Measurements from ENCODE around the gene MYG1. TPM values are rescaled to one million over a fixed set of nuclear protein-coding genes. Genes with fewer than 3 reads are reported as not detected.
"Not testable (repeated sequence)": the region's sequence is repeated elsewhere in the genome, so short reads cannot be mapped to it uniquely, and the experiment has no call there.

MYG1 gene
- total and polyA plus RNA-seq, 4 donors = 31.4 to 93.5 (median 79.7) TPM

GRCh38 chr12:53279888-53280498 lies 19.5 kb upstream of the MYG1 start:
- DNase-seq (ENCODE audit: low read depth in 4 of 6, low spot score in 6 of 6) = no peak
- Histone ChIP-seq H3K4me3 (ENCODE audit: low read depth, low read length) (no peak overlapping the region), H3K9me3 (ENCODE audit: control insufficient read depth, insufficient read depth, low read length) (no peaks in the 10 kb centered on the region), H3K4me1 (ENCODE audit: control insufficient read depth, insufficient read depth, low read length) (no peaks in the 10 kb centered on the region), H3K27me3 (ENCODE audit: control insufficient read depth, insufficient read depth, low read length) (no peaks in the 10 kb centered on the region), H3K27ac (ENCODE audit: low read depth, low read length) (no peak overlapping the region), H3K36me3 (ENCODE audit: control insufficient read depth, insufficient read depth, low read length) (peaks cover 26% of the 10 kb centered on the region)
- 97% methylated on average over 6 of the region's 9 CpGs for WGBS (ENCODE audit: insufficient coverage)

GRCh38 chr12:53286448-53286847 lies 13.0 kb upstream of the MYG1 start:
- H3K4me3 ChIP-seq (ENCODE audit: low read depth, low read length) = no peak overlapping the region
- no peaks in the 10 kb centered on the region for H3K9me3 ChIP-seq (ENCODE audit: control insufficient read depth, insufficient read depth, low read length)
- no peaks in the 10 kb centered on the region for H3K4me1 ChIP-seq (ENCODE audit: control insufficient read depth, insufficient read depth, low read length)
- WGBS (ENCODE audit: insufficient coverage) = 93% methylated on average over 7 of the region's 9 CpGs
- H3K27ac ChIP-seq (ENCODE audit: low read depth, low read length) = no peak overlapping the region
- peaks cover 37% of the 10 kb centered on the region for H3K36me3 ChIP-seq (ENCODE audit: control insufficient read depth, insufficient read depth, low read length)
- no peak for DNase-seq (ENCODE audit: low read depth in 4 of 6, low spot score in 6 of 6)
- H3K27me3 ChIP-seq (ENCODE audit: control insufficient read depth, insufficient read depth, low read length) = no peaks in the 10 kb centered on the region

- peaks cover 38% of the 10 kb centered on the region for H3K36me3 ChIP-seq (ENCODE audit: control insufficient read depth, insufficient read depth, low read length)
- H3K9me3 ChIP-seq (ENCODE audit: control insufficient read depth, insufficient read depth, low read length) = no peaks in the 10 kb centered on the region
- 93% methylated on average over 10 of the region's 11 CpGs for WGBS (ENCODE audit: insufficient coverage)
- no peaks in the 10 kb centered on the region for H3K4me1 ChIP-seq (ENCODE audit: control insufficient read depth, insufficient read depth, low read length)
- no peaks in the 10 kb centered on the region for H3K27me3 ChIP-seq (ENCODE audit: control insufficient read depth, insufficient read depth, low read length)
- no peak overlapping the region for H3K27ac ChIP-seq (ENCODE audit: low read depth, low read length)
- DNase-seq (ENCODE audit: low read depth in 4 of 6, low spot score in 6 of 6) = peak in 2 of 6 donors; percentile 83
- no peak overlapping the region for H3K4me3 ChIP-seq (ENCODE audit: low read depth, low read length)
Observed at GRCh38 chr12:53287741-53288216, 11.7 kb upstream of the MYG1 start.

- no peak overlapping the region for H3K27ac ChIP-seq (ENCODE audit: low read depth, low read length)
- DNase-seq (ENCODE audit: low read depth in 4 of 6, low spot score in 6 of 6) = no peak
- no peaks in the 10 kb centered on the region for H3K4me1 ChIP-seq (ENCODE audit: control insufficient read depth, insufficient read depth, low read length)
- H3K9me3 ChIP-seq (ENCODE audit: control insufficient read depth, insufficient read depth, low read length) = no peaks in the 10 kb centered on the region
- H3K36me3 ChIP-seq (ENCODE audit: control insufficient read depth, insufficient read depth, low read length) = peaks cover 40% of the 10 kb centered on the region
- no peaks in the 10 kb centered on the region for H3K27me3 ChIP-seq (ENCODE audit: control insufficient read depth, insufficient read depth, low read length)
- no peak overlapping the region for H3K4me3 ChIP-seq (ENCODE audit: low read depth, low read length)
- WGBS (ENCODE audit: insufficient coverage) = 89% methylated on average over 6 of the region's 6 CpGs
Observed at GRCh38 chr12:53288322-53288721, 11.2 kb upstream of the MYG1 start.

GRCh38 chr12:53289891-53290290 lies 9.6 kb upstream of the MYG1 start:
- peaks cover 40% of the 10 kb centered on the region for H3K36me3 ChIP-seq (ENCODE audit: control insufficient read depth, insufficient read depth, low read length)
- WGBS (ENCODE audit: insufficient coverage) = 85% methylated on average over 3 of the region's 4 CpGs

GRCh38 chr12:53290661-53291060 lies 8.8 kb upstream of the MYG1 start:
- WGBS (ENCODE audit: insufficient coverage) = 97% methylated on average over 5 of the region's 9 CpGs
- no peak for DNase-seq (ENCODE audit: low read depth in 4 of 6, low spot score in 6 of 6)
- Histone ChIP-seq H3K9me3 (ENCODE audit: control insufficient read depth, insufficient read depth, low read length) (no peaks in the 10 kb centered on the region), H3K27me3 (ENCODE audit: control insufficient read depth, insufficient read depth, low read length) (no peaks in the 10 kb centered on the region), H3K36me3 (ENCODE audit: control insufficient read depth, insufficient read depth, low read length) (peaks cover 37% of the 10 kb centered on the region), H3K4me3 (ENCODE audit: low read depth, low read length) (no peak overlapping the region), H3K27ac (ENCODE audit: low read depth, low read length) (no peak overlapping the region), H3K4me1 (ENCODE audit: control insufficient read depth, insufficient read depth, low read length) (peaks cover 9% of the 10 kb centered on the region)

More at GRCh38 chr12:53289891-53290290, 9.6 kb upstream of the MYG1 start:
- Histone ChIP-seq H3K4me1 (ENCODE audit: control insufficient read depth, insufficient read depth, low read length) (peaks cover 6% of the 10 kb centered on the region), H3K9me3 (ENCODE audit: control insufficient read depth, insufficient read depth, low read length) (no peaks in the 10 kb centered on the region), H3K4me3 (ENCODE audit: low read depth, low read length) (no peak overlapping the region), H3K27ac (ENCODE audit: low read depth, low read length) (no peak overlapping the region), H3K27me3 (ENCODE audit: control insufficient read depth, insufficient read depth, low read length) (no peaks in the 10 kb centered on the region)
- no peak for DNase-seq (ENCODE audit: low read depth in 4 of 6, low spot score in 6 of 6)

- no peak overlapping the region for H3K4me3 ChIP-seq (ENCODE audit: low read depth, low read length)
- no peaks in the 10 kb centered on the region for H3K9me3 ChIP-seq (ENCODE audit: control insufficient read depth, insufficient read depth, low read length)
- DNase-seq (ENCODE audit: low read depth in 4 of 6, low spot score in 6 of 6) = no peak
- H3K36me3 ChIP-seq (ENCODE audit: control insufficient read depth, insufficient read depth, low read length) = peaks cover 28% of the 10 kb centered on the region
- no peak overlapping the region for H3K27ac ChIP-seq (ENCODE audit: low read depth, low read length)
- no peaks in the 10 kb centered on the region for H3K27me3 ChIP-seq (ENCODE audit: control insufficient read depth, insufficient read depth, low read length)
- peaks cover 22% of the 10 kb centered on the region for H3K4me1 ChIP-seq (ENCODE audit: control insufficient read depth, insufficient read depth, low read length)
Observed at GRCh38 chr12:53292426-53292825, 7.1 kb upstream of the MYG1 start.

GRCh38 chr12:53295070-53295890 lies 4.2 kb upstream of the MYG1 start, which contains the start of gene PFDN5:
Gene PFDN5 (plus strand): TSS chr12:53295542. CDS start chr12:53295568, 26 bp downstream.
- H3K4me3 ChIP-seq (ENCODE audit: low read depth, low read length) = peak within 1 kb of the TSS; percentile 100
- peaks cover 26% of the 10 kb centered on the region for H3K36me3 ChIP-seq (ENCODE audit: control insufficient read depth, insufficient read depth, low read length)
- peak within 1 kb of the TSS; percentile 97 for H3K27ac ChIP-seq (ENCODE audit: low read depth, low read length)
- DNase-seq (ENCODE audit: low read depth in 4 of 6, low spot score in 6 of 6) = peak; percentile 71 to 96 (median 84)
- H3K4me1 ChIP-seq (ENCODE audit: control insufficient read depth, insufficient read depth, low read length) = peaks cover 37% of the 10 kb centered on the region
- H3K27me3 ChIP-seq (ENCODE audit: control insufficient read depth, insufficient read depth, low read length) = no peaks in the 10 kb centered on the region
- WGBS (ENCODE audit: insufficient coverage) = under 1% methylated on average over 31 of the region's 42 CpGs
- no peaks in the 10 kb centered on the region for H3K9me3 ChIP-seq (ENCODE audit: control insufficient read depth, insufficient read depth, low read length)

- no peak for DNase-seq (ENCODE audit: low read depth in 4 of 6, low spot score in 6 of 6)
- no peaks in the 10 kb centered on the region for H3K9me3 ChIP-seq (ENCODE audit: control insufficient read depth, insufficient read depth, low read length)
- peak overlapping the region; percentile 97 for H3K27ac ChIP-seq (ENCODE audit: low read depth, low read length)
- H3K27me3 ChIP-seq (ENCODE audit: control insufficient read depth, insufficient read depth, low read length) = no peaks in the 10 kb centered on the region
- peaks cover 22% of the 10 kb centered on the region for H3K36me3 ChIP-seq (ENCODE audit: control insufficient read depth, insufficient read depth, low read length)
- WGBS (ENCODE audit: insufficient coverage) = 5% methylated on average over 8 of the region's 12 CpGs
- peaks cover 42% of the 10 kb centered on the region for H3K4me1 ChIP-seq (ENCODE audit: control insufficient read depth, insufficient read depth, low read length)
- peak overlapping the region; percentile 100 for H3K4me3 ChIP-seq (ENCODE audit: low read depth, low read length)
Observed at GRCh38 chr12:53295891-53296219, 3.6 kb upstream of the MYG1 start.

GRCh38 chr12:53297106-53297505 lies 2.4 kb upstream of the MYG1 start:
- not testable (repeated sequence) for H3K27me3 ChIP-seq (ENCODE audit: control insufficient read depth, insufficient read depth, low read length); DNase-seq (ENCODE audit: low read depth in 4 of 6, low spot score in 6 of 6); H3K27ac ChIP-seq (ENCODE audit: low read depth, low read length); H3K4me3 ChIP-seq (ENCODE audit: low read depth, low read length); H3K9me3 ChIP-seq (ENCODE audit: control insufficient read depth, insufficient read depth, low read length)
- peaks cover 45% of the 10 kb centered on the region for H3K4me1 ChIP-seq (ENCODE audit: control insufficient read depth, insufficient read depth, low read length)
- 98% methylated on average over 10 of the region's 10 CpGs for WGBS (ENCODE audit: insufficient coverage)
- H3K36me3 ChIP-seq (ENCODE audit: control insufficient read depth, insufficient read depth, low read length) = peaks cover 27% of the 10 kb centered on the region
